Stimulated activated CD4-positive, alpha-beta T cell treated with anti-CD3 and anti-CD28 coated beads, Interleukin-4, amount 100 ng/mL, for 1 hour (primary cell): ENCODE data around the gene ANKS4B.
"Not testable (repeated sequence)": the region's sequence is repeated elsewhere in the genome, so short reads cannot be mapped to it uniquely, and the experiment has no call there.

Experiments used
- DNase-seq: peaks from one replicate; pipeline ENCODE4 v3.0.0-alpha.2; 2020

Gene ANKS4B

DNA sequence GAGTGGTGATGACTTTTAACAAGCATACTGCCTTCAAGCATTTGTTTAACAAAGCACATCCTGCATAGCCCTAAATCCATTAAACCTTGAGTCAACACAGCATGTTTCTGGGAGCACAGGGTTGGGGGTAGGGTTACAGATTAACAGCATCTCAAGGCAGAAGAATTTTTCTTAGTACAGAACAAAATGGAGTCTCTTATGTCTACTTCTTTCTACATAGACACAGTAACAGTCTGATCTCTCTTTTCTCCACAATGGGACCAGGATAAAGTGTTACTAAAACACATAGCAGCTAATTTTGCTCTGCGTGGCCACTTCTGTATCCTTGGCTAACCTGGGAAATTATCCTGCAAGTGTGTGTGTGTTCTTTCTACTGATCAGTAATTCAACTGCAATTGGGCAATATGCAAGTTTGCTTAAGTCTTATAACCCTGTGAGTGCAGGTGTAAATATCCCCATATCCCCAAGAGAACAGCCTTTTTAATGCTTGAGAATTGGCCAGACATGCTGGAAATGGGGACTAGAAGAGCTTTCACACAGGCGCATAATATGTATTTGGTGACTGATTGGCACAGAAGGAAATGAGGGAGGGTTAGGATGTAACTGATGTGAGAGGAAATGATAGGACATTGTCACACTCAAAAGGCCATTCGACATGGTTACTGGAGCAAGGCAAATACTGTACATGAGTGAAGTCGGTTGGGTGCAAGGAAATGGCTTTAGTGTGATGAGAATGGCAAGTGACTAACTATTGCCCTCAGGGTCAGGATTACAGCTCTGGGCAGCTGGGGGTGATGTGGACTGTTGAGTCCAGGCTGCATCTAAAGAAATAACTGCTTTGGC is 10.8 kb upstream of the ANKS4B start:
- DNase-seq, result no peak

DNA sequence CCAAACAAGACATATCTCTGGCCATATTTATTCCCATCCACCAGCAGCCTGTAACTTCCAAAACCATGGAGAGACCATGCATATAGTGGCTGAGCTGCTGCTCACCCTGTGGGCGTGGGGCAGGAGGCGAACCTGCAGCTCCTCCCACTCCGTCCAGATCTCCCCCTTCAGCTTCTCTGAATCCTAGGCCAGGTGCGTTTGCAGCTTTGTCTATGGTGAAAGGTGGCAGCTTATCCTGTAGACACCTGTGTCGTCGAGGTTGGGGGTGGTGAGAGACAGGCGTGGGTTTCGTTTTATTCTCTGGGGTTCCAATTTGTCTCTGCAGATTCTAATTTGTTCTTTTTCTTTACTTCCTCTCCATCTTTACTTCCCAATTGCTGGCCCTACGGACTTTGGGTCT is 9.7 kb upstream of the ANKS4B start:
- no peak for DNase-seq

GRCh38 chr16:21224800-21225199 is 8.7 kb upstream of the ANKS4B start:
- DNase-seq, result no peak

DNA sequence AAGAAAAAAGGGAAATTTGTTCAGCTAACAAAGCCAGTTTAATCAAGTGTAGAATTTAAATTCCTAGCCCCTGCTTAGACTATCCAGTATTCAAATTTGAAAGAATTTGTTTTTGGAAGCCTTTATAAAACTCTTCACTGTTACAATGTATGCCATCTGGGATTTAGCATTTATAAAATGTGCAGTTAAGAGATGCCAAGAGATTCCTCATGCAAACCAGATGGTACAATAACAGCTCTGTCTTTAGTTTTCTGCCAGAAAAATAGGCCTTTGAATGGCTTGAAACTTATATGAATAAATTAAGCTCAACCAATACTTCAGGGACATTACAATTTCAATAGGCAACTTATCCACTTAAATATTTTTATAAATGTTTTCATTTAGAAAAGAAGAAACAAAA is 6.8 kb upstream of the ANKS4B start:
- no peak for DNase-seq

DNA sequence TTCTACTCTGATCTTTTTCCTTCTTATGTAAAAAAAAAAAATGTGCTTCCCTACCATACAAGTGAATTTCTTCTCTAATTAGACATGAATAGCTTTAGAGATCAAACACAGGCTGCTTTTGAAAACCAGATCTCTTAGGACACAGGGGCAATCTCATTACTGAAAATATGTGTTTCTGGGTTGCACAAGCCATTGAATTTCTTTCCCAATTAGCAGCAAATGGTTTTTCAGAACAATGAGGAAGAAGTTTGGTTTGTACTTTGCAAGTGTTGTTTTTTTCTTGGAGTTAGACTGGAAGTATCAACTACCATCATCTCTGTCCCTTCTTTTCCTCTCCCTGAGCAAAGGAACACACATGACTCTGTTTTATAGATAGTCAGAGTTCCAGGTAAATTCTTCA is 5.6 kb upstream of the ANKS4B start:
- DNase-seq, result no peak

- DNase-seq, result no peak
Observed at GRCh38 chr16:21228361-21228872, 5.1 kb upstream of the ANKS4B start.

- DNase-seq, result no peak
Observed at GRCh38 chr16:21233045-21233520, 416 bp upstream of the ANKS4B start.

DNA sequence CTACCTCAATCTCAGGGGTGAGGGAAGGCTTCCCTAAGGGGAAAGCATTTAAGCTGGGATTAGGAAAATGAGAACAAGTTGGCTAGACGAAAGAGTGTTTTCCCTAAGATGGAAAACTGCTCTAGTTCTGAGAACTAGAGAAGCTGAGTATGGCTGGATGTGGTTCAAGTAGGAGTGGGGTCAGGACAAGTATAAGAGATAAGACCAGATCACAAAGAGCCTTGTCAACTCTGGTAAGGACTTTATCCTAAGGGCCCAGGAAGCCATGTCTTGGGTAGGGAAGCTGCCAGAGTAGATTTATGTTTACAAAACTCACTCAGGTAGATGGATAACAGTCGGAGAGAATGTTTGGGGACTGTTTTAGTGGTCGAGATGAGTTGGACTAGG is 1.7 kb downstream of the ANKS4B start:
- no peak for DNase-seq

DNA sequence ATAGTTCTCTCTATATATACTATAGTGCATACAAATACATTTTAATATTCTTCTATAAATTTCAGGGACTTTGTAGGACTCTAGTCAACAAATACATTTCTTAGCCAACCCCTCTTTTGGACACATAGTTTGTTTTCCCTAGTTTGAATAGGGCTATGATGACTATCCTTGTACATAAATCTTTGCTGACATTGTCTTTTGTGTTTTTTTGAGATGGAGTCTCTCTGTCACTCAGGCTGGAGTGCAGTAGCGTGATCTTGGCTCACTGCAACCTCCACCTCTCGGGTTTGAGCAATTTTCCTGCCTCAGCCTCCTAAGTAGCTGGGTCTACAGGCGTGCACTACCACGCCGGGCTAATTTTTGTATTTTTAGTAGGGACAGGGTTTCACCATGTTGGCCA is 3.3 kb downstream of the ANKS4B start:
- DNase-seq, result no peak

DNA sequence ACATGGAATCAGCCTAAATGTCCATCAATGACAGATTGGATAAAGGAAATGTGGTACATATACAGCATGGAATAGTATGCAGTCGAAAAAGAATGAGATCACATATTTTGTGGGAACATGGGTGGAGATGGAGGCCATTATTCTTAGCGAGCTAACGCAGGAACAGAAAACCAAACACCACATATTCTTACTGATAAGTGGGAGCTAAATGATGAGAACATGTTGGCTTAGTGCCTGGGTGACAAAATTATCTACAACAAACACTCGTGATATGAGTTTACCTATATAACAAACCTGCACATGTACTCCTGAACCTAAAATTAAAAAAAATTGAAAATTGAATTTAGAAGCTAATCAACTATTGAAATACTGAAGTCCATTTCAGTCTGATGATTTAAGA is 6.1 kb downstream of the ANKS4B start:
- no peak for DNase-seq

DNA sequence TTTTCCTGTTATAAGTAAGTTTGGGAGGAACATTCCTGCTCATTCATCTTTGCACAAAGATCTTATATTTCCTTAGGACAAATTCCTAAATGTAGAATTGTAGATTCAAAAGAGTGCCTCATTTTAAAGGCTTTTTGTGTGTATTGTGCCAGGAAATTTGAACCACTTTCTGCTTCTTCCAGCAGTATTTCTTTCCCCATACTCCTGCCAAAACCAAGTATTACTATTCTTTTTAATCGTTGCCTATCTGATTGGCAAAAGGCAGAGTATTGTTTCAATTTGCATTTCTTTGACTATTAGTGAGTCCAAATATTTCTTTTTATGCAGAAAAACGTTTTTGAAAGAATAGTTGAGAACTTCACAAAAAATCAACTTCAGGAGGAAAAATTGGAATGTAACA is 9.3 kb downstream of the ANKS4B start:
- DNase-seq, result no peak

- no peak for DNase-seq
Observed at GRCh38 chr16:21244518-21245215, 11.2 kb downstream of the ANKS4B start.

DNA sequence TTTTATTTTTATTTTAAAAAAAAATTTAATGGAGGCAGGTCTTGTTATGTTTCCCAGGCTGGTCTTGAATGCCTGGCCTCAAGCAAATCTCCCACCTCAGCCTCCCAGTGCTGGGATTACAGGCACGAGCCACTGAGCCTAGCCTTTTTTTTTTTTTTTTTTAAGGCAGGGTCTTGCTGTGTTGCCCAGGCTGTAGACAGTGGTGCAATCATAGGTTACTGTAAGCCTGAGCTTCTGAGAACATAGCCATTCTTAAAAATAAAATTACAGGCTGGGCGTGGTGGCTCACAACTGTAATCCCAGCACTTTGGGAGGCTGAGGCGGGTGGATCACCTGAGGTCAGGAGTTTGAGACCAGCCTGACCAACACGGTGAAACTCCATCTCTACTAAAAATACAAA is 14.7 kb downstream of the ANKS4B start:
- DNase-seq, result not testable (repeated sequence)

DNA sequence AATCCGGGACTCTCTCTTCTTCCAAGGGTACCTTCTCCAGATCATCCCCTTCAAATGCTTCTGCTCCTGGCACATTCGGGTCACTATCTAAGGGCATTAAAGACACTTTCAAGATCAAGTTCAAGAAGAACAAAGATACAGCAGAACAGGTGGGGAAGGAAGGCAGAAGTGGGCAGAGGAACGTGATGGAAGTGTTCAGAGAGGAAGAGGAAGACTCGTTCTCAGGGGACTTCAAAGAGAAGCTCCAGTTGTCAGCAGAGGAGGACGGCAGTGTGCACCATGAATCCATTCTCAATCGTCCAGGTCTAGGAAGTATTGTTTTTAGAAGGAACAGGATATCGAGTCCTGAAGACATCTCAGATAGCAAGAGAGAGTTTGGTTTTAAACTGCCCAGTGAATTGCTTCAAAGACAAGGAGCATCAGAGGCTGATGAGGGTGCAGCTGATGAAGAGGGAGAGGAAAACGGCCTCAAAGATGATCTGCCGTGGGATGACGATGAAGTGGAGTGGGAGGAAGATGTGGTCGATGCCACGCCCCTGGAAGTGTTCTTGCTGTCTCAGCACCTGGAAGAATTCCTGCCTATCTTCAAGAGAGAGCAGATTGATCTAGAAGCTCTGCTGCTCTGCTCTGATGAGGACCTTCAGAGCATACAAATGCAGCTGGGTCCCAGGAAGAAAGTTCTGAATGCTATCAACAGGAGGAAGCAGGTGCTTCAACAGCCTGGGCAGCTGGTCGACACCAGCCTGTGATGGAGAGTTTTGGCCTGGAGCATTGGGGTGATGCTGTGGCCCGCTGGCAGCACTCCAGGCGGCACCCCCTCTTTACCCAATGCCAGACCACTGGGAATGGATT is 16.8 kb downstream of the ANKS4B start:
- no peak for DNase-seq

GRCh38 chr16:21253470-21253869 is 20.0 kb downstream of the ANKS4B start:
- DNase-seq, result no peak

DNA sequence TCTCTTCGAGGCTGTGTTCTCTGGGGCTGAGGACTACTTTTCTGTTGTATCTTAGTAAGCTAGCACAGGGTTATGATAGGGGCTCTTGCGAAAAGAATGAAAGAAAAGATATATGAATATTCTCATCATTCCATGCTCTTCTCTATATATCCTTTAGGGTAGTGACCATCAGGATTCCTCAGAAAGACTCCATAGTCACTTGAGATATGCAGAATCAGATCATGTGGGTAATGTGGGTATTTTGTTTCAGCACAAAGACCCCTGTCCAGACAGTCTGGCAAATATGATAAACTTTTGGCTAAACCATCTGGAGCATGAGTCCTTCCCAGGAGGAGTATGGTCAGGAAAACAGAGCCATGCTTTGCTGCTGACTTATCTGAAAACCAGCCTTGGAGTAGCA is 23.1 kb downstream of the ANKS4B start:
- no peak for DNase-seq

DNA sequence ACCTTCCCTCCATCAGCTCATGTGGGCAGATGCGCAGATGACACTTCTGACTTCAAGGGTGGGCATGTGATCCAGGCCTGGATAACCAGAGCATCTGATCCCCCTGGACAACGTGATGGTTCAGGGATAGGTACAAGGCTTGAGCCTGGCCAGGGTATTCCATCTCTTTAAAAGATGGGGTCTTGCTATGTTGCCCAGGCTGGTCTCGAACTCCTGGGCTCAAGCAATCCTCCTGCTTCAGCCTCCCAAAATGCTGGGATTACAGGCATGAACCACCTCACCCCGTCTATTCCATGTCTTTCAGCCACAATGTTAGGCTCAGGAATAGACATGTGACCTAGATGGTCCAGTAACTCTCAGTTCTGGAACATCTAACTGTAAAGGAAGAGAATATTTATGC is 23.8 kb downstream of the ANKS4B start:
- no peak for DNase-seq

GRCh38 chr16:21260870-21261791 is 27.6 kb downstream of the ANKS4B start:
- no peak for DNase-seq

GRCh38 chr16:21262779-21263639 is 29.5 kb downstream of the ANKS4B start:
- DNase-seq, result no peak

DNA sequence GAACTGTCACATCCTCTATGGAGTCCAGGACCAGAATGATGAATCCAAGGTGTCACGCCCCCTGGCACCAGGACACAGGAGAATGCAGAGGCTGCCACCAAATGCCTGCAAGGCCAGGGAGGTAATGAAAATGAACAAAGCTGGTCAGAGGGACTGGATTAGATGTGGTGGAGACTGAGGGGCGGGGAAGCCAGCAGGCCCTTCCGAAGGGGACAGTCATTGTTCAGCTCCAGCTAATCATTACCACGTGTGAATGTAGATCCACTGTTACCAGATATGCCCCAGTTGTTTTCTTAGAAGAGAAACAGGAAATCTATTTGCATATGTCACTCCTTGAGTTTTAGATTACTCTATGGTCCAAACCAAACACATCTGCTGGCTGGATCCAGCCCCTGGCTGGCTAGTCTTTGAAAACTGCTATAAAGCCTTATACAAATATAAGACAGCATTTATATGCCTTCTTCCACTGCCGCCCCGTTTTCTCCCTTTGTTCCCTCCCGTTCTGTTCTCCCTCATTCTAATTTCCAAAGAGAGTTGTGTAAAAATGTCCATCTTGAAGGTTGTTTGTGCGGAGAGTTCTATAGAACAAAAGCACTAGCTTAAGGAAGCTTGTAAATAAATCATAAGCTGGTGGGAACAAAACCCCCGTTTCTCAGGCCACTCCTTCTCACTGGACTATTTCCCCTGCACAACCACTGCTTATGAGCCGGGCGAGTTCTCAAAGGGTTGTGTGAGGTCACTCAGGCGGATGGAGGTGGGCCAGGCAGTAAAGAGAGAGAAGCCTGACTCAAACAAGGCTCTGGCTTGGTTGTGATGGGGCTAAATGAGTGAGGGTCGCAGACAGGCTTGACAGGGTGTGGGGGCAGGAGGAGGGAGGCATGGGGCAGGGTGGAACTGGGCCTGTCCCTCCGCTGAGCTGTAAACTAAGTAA is 30.4 kb downstream of the ANKS4B start:
- DNase-seq, result no peak
